CD4-positive, CD25-positive, alpha-beta regulatory T cell (primary cell): ENCODE results near the gene MLIP. TPM values are rescaled to one million over a fixed set of nuclear protein-coding genes. Genes with fewer than 3 reads are reported as not detected.
"Not testable (repeated sequence)": the region's sequence is repeated elsewhere in the genome, so short reads cannot be mapped to it uniquely, and the experiment has no call there.

Source experiments
- ATAC-seq, 2 donors: fragments of 150-1000 bp; cut with Tn5 transposase; one replicate each; pipeline ENCODE4 v1.10.0; 2021; ENCODE audit warnings: low read depth in 2 of 2, moderate number of reproducible peaks in 2 of 2, moderate library complexity in 1 of 2
- DNase-seq, 3 donors: peaks; one replicate each; pipeline versions ENCODE4 v3.0.0 to v3.0.0-alpha.2; 2012 to 2022; ENCODE audit warnings: mixed read lengths in 1 of 3
- H3K27ac ChIP-seq: one replicate; pipeline ENCODE4 v1.7.0; 2013; ENCODE audit warnings: mild to moderate bottlenecking, low read length; ENCODE audit not compliant: insufficient read depth, poor library complexity, severe bottlenecking
- H3K27me3 ChIP-seq: one replicate; pipeline ENCODE4 v1.7.0; 2013; ENCODE audit warnings: low read length; ENCODE audit not compliant: control insufficient read depth, insufficient read depth
- H3K36me3 ChIP-seq: one replicate; pipeline ENCODE4 v1.7.0; 2013; ENCODE audit warnings: mild to moderate bottlenecking, low read length, moderate library complexity; ENCODE audit not compliant: control insufficient read depth, insufficient read depth
- H3K4me1 ChIP-seq: 2 replicates; pipeline ENCODE4 v1.7.0; 2013; ENCODE audit warnings: mild to moderate bottlenecking, low read length; ENCODE audit not compliant: insufficient read depth, control insufficient read depth, poor library complexity, severe bottlenecking
- H3K4me3 ChIP-seq: one replicate; pipeline ENCODE4 v1.7.0; 2013; ENCODE audit warnings: low read depth, mild to moderate bottlenecking, low read length, moderate library complexity
- H3K9me3 ChIP-seq, 2 experiments: 1 replicate in 1 of 2; 2 replicates in 1 of 2; pipeline ENCODE4 v1.7.0; 2013; ENCODE audit warnings: low read length in 2 of 2, mild to moderate bottlenecking in 1 of 2, moderate library complexity in 1 of 2; ENCODE audit not compliant: control insufficient read depth in 2 of 2
- H3K27ac Mint-ChIP-seq, 3 donors: one replicate each; pipeline ENCODE4 v1.8.0; 2020 to 2022; ENCODE audit warnings: mild to moderate bottlenecking in 3 of 3, mixed read lengths in 3 of 3, moderate library complexity in 2 of 3
- H3K27me3 Mint-ChIP-seq: one replicate; pipeline ENCODE4 v1.8.0; 2022; ENCODE audit warnings: mild to moderate bottlenecking, mixed read lengths
- H3K36me3 Mint-ChIP-seq: one replicate; pipeline ENCODE4 v1.8.0; 2020; ENCODE audit warnings: mixed read lengths
- H3K4me1 Mint-ChIP-seq, 4 donors: one replicate each; pipeline ENCODE4 v1.8.0; 2020 to 2022; ENCODE audit warnings: mixed read lengths in 4 of 4, mild to moderate bottlenecking in 1 of 4
- H3K4me3 Mint-ChIP-seq, 4 donors: one replicate each; pipeline ENCODE4 v1.8.0; 2020 to 2022; ENCODE audit warnings: mild to moderate bottlenecking in 4 of 4, mixed read lengths in 4 of 4, moderate library complexity in 3 of 4
- H3K9me3 Mint-ChIP-seq, 7 donors: one replicate each; pipeline ENCODE4 v1.8.0; 2020 to 2022; ENCODE audit warnings: mixed read lengths in 7 of 7, mild to moderate bottlenecking in 3 of 7, moderate library complexity in 2 of 7
- polyA plus RNA-seq, 4 donors: library from polyadenylated mRNA; unstranded; fragments of 300-500 nt; fragmentation: Illumina TruSeq; gene quantifications; one replicate each; pipeline ENCODE4 v1.2.3, GENCODE V29; 2021
- total RNA-seq: library from RNA; stranded (reverse); gene quantifications from one replicate; pipeline ENCODE4 v1.2.3, GENCODE V29; 2022

Gene MLIP
- total and polyA plus RNA-seq, 5 donors from 2014 or later = not detected

GRCh38 chr6:54209983-54210382 lies 98.7 kb downstream of the MLIP start:
- not testable (repeated sequence) for ATAC-seq, H3K27me3 ChIP-seq, H3K4me3 ChIP-seq, H3K4me1 ChIP-seq, H3K9me3 Mint-ChIP-seq, H3K27ac Mint-ChIP-seq, DNase-seq, H3K36me3 Mint-ChIP-seq, H3K4me3 Mint-ChIP-seq, H3K27ac ChIP-seq, H3K36me3 ChIP-seq, H3K9me3 ChIP-seq, H3K4me1 Mint-ChIP-seq, H3K27me3 Mint-ChIP-seq

GRCh38 chr6:54214286-54214685 lies 103.0 kb downstream of the MLIP start:
- Histone ChIP-seq H3K4me1 (no peaks in the 10 kb centered on the region), H3K4me3 (no peak overlapping the region), H3K27me3 (no peaks in the 10 kb centered on the region), H3K9me3 (no peaks in the 10 kb centered on the region), H3K36me3 (no peaks in the 10 kb centered on the region), H3K27ac (no peak overlapping the region)
- Mint-ChIP-seq H3K9me3 (peaks cover 0 to 3% (median 1%) of the 10 kb centered on the region in 7 donors), H3K4me1 (no peaks in the 10 kb centered on the region), H3K36me3 (peaks cover 2% of the 10 kb centered on the region), H3K27me3 (no peaks in the 10 kb centered on the region), H3K4me3 (no peak overlapping the region), H3K27ac (no peak overlapping the region)
- DNase-seq = no peak
- ATAC-seq = no peak

GRCh38 chr6:54216336-54216735 lies 105.1 kb downstream of the MLIP start:
- ATAC-seq = no peak
- H3K9me3 Mint-ChIP-seq = peaks cover 0 to 3% (median 1%) of the 10 kb centered on the region in 7 donors

GRCh38 chr6:54217018-54217417 lies 105.8 kb downstream of the MLIP start:
- ATAC-seq = no peak
- no peak for DNase-seq
- Histone ChIP-seq H3K4me1 (no peaks in the 10 kb centered on the region), H3K27ac (no peak overlapping the region), H3K36me3 (no peaks in the 10 kb centered on the region), H3K27me3 (no peaks in the 10 kb centered on the region), H3K4me3 (no peak overlapping the region), H3K9me3 (no peaks in the 10 kb centered on the region)
- Mint-ChIP-seq H3K27me3 (no peaks in the 10 kb centered on the region), H3K27ac (no peak overlapping the region), H3K4me3 (no peak overlapping the region), H3K36me3 (no peaks in the 10 kb centered on the region), H3K9me3 (peaks cover 0 to 3% (median 1%) of the 10 kb centered on the region in 7 donors), H3K4me1 (no peaks in the 10 kb centered on the region)

More at GRCh38 chr6:54216336-54216735, 105.1 kb downstream of the MLIP start:
- Mint-ChIP-seq H3K4me3 (no peak overlapping the region), H3K27ac (no peak overlapping the region), H3K36me3 (no peaks in the 10 kb centered on the region), H3K4me1 (no peaks in the 10 kb centered on the region), H3K27me3 (no peaks in the 10 kb centered on the region)
- Histone ChIP-seq H3K27me3 (no peaks in the 10 kb centered on the region), H3K36me3 (no peaks in the 10 kb centered on the region), H3K9me3 (no peaks in the 10 kb centered on the region), H3K4me1 (no peaks in the 10 kb centered on the region), H3K27ac (no peak overlapping the region), H3K4me3 (no peak overlapping the region)
- no peak for DNase-seq

- H3K27ac ChIP-seq = no peak overlapping the region
- ATAC-seq (no peak), DNase-seq (no peak)
- no peak overlapping the region for H3K27ac Mint-ChIP-seq
- H3K4me1 Mint-ChIP-seq = no peaks in the 10 kb centered on the region
- no peak overlapping the region for H3K4me3 ChIP-seq
- no peaks in the 10 kb centered on the region for H3K36me3 ChIP-seq
- H3K36me3 Mint-ChIP-seq = no peaks in the 10 kb centered on the region
- H3K27me3 Mint-ChIP-seq = no peaks in the 10 kb centered on the region
- H3K9me3 ChIP-seq = no peaks in the 10 kb centered on the region
- no peak overlapping the region for H3K4me3 Mint-ChIP-seq
- no peaks in the 10 kb centered on the region for H3K4me1 ChIP-seq
- peaks cover 1 to 11% (median 4%) of the 10 kb centered on the region in 7 donors for H3K9me3 Mint-ChIP-seq
- no peaks in the 10 kb centered on the region for H3K27me3 ChIP-seq
Measured at GRCh38 chr6:54222217-54222616, 111.0 kb downstream of the MLIP start.

GRCh38 chr6:54232703-54233102 lies 121.5 kb downstream of the MLIP start:
- no peak for DNase-seq
- H3K27me3 Mint-ChIP-seq = no peaks in the 10 kb centered on the region

GRCh38 chr6:54234539-54234938 lies 123.3 kb downstream of the MLIP start:
- Mint-ChIP-seq H3K4me1 (no peaks in the 10 kb centered on the region), H3K4me3 (no peak overlapping the region), H3K27me3 (no peaks in the 10 kb centered on the region), H3K36me3 (no peaks in the 10 kb centered on the region), H3K27ac (no peak overlapping the region), H3K9me3 (peaks cover 0 to 9% (median 4%) of the 10 kb centered on the region in 7 donors)
- Histone ChIP-seq H3K9me3 (no peaks in the 10 kb centered on the region), H3K27me3 (no peaks in the 10 kb centered on the region), H3K4me3 (no peak overlapping the region), H3K27ac (no peak overlapping the region), H3K4me1 (no peaks in the 10 kb centered on the region), H3K36me3 (no peaks in the 10 kb centered on the region)
- ATAC-seq (no peak), DNase-seq (no peak)

More at GRCh38 chr6:54232703-54233102, 121.5 kb downstream of the MLIP start:
- H3K9me3 Mint-ChIP-seq = peaks cover 0 to 9% (median 4%) of the 10 kb centered on the region in 7 donors
- Histone ChIP-seq H3K27me3 (no peaks in the 10 kb centered on the region), H3K9me3 (no peaks in the 10 kb centered on the region), H3K4me1 (no peaks in the 10 kb centered on the region), H3K4me3 (no peak overlapping the region), H3K36me3 (no peaks in the 10 kb centered on the region), H3K27ac (no peak overlapping the region)
- H3K4me3 Mint-ChIP-seq = no peak overlapping the region
- no peaks in the 10 kb centered on the region for H3K4me1 Mint-ChIP-seq
- H3K27ac Mint-ChIP-seq = no peak overlapping the region
- no peak for ATAC-seq
- H3K36me3 Mint-ChIP-seq = no peaks in the 10 kb centered on the region

- Histone ChIP-seq H3K9me3 (no peaks in the 10 kb centered on the region), H3K36me3 (no peaks in the 10 kb centered on the region), H3K27me3 (no peaks in the 10 kb centered on the region), H3K4me1 (no peaks in the 10 kb centered on the region), H3K4me3 (no peak overlapping the region), H3K27ac (no peak overlapping the region)
- peaks cover 0 to 7% (median 1%) of the 10 kb centered on the region in 7 donors for H3K9me3 Mint-ChIP-seq
- no peaks in the 10 kb centered on the region for H3K27me3 Mint-ChIP-seq
- H3K36me3 Mint-ChIP-seq = no peaks in the 10 kb centered on the region
- no peaks in the 10 kb centered on the region for H3K4me1 Mint-ChIP-seq
- H3K27ac Mint-ChIP-seq = no peak overlapping the region
- no peak overlapping the region for H3K4me3 Mint-ChIP-seq
- no peak for DNase-seq
- ATAC-seq = no peak
Measured at GRCh38 chr6:54236984-54237383, 125.7 kb downstream of the MLIP start.
